Heart left ventricle (tissue), 13 donors: ENCODE results near the gene MOGAT3.

Source experiments
- POLR2A ChIP-seq, 2 donors: fragments of 450-650 bp; IDR thresholded peaks; one replicate each; pipeline ENCODE4 v1.6.1; 2017; ENCODE audit warnings: antibody characterized with exemption in 2 of 2, mild to moderate bottlenecking in 2 of 2, moderate library complexity in 2 of 2
- TF ChIP-seq, protein P1 (sequence below), 12 donors: fragments of 200-600 bp; sonication (generic) in 4 of 12; IDR thresholded peaks; one replicate each; pipeline versions ENCODE4 v1.5.0 to v1.8.0; 2018 to 2022; ENCODE audit warnings: antibody characterized with exemption in 12 of 12, mild to moderate bottlenecking in 5 of 12
- donor health status: ischemic (EF 13 %, LVEDD 7.1; RV severe dilation, severe dysfunction).
- donor health status: DM: no; HTN: yes; CAD: no.
- donor health status: DM: no; HTN: no; CAD: no.
- donor health status: ischemic (EF 25% LVEDD 6.9; RV normal size, moderate dysfunction).
- donor health status: ischemic (EF 25% LVEDD 5.7; RV mildly dilated, moderate dysfunction).
- donor health status: ischemic (EF 35%, LVEDD 5.7; RV mildly dilated, moderate dysfunction).
- donor health status: nonischemic (EF 11% LVEDD 7.7; RV severe dilation, severe dysfunction).
- donor health status: DM: yes; HTN: yes; CAD: no.
- donor health status: PGD.
- donor health status: ischemic (EF 29% LVEDD 5.4; RV normal size, mild dysfunction).
- donor health status: nonischemic (EF 23%, LVEDD 6.1; RV moderate dilation, normal function).

- no peak for TF ChIP-seq POLR2A (IDR thresholded peaks at IDR 0.05)
- TF ChIP-seq, protein P1, sequence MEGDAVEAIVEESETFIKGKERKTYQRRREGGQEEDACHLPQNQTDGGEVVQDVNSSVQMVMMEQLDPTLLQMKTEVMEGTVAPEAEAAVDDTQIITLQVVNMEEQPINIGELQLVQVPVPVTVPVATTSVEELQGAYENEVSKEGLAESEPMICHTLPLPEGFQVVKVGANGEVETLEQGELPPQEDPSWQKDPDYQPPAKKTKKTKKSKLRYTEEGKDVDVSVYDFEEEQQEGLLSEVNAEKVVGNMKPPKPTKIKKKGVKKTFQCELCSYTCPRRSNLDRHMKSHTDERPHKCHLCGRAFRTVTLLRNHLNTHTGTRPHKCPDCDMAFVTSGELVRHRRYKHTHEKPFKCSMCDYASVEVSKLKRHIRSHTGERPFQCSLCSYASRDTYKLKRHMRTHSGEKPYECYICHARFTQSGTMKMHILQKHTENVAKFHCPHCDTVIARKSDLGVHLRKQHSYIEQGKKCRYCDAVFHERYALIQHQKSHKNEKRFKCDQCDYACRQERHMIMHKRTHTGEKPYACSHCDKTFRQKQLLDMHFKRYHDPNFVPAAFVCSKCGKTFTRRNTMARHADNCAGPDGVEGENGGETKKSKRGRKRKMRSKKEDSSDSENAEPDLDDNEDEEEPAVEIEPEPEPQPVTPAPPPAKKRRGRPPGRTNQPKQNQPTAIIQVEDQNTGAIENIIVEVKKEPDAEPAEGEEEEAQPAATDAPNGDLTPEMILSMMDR (IDR thresholded peaks at IDR 0.05), result no peak
Observed at GRCh38 chr7:101166648-101166908, 34.3 kb downstream of the MOGAT3 start.
